ENCODE data around the gene PLXDC1.
"Not testable (repeated sequence)": the region's sequence is repeated elsewhere in the genome, so short reads cannot be mapped to it uniquely, and the experiment has no call there.

The PLXDC1 gene

GRCh38 chr17:39139161-39139511 lies 12.3 kb downstream of the PLXDC1 start:
- ATAC-seq (replicated peaks), result no peak
- Mint-ChIP-seq H3K27ac (no peak overlapping the region), H3K36me3 (no peaks in the 10 kb centered on the region), H3K4me1 (no peaks in the 10 kb centered on the region), H3K27me3 (peaks cover 0 to 6% of the 10 kb centered on the region in 2 donors), H3K9me3 (no peaks in the 10 kb centered on the region), H3K4me3 (no peak overlapping the region)
- DNase-seq, result no peak

GRCh38 chr17:39138431-39139160 lies 12.8 kb downstream of the PLXDC1 start:
- DNase-seq (no peak), ATAC-seq (replicated peaks) (no peak)
- no peaks in the 10 kb centered on the region for H3K9me3 Mint-ChIP-seq
- no peak overlapping the region for H3K27ac Mint-ChIP-seq
- H3K4me3 Mint-ChIP-seq, result no peak overlapping the region
- peaks cover 0 to under 1% of the 10 kb centered on the region in 2 donors for H3K27me3 Mint-ChIP-seq
- H3K36me3 Mint-ChIP-seq, result no peaks in the 10 kb centered on the region
- no peaks in the 10 kb centered on the region for H3K4me1 Mint-ChIP-seq

- Mint-ChIP-seq H3K4me1 (no peaks in the 10 kb centered on the region), H3K27ac (no peak overlapping the region), H3K9me3 (no peaks in the 10 kb centered on the region), H3K4me3 (no peak overlapping the region), H3K27me3 (peaks cover 5 to 6% of the 10 kb centered on the region in 2 donors), H3K36me3 (no peaks in the 10 kb centered on the region)
- no peak for ATAC-seq (replicated peaks)
- no peak for DNase-seq
Measured at GRCh38 chr17:39134878-39135277, 16.6 kb downstream of the PLXDC1 start.

DNA sequence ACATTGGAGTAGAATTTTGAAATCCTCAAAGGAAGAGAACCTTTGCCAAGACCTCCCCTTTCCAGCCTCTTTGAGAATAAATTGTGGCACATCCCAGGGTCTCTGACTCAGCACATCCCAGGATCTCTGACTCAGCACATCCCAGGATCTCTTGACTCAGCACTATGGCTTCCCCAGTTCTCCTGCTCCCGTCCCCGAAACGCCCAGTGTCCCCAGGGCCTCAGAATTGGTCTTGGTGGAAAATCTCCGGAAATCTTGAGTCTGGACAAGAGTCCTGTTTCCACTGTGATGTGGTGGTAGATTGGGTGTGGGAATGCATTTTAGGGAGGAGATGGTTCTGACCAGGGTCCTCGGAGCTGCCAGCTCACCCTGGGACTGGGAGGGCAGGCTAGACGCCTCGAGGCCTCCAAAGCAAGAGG lies 19.2 kb downstream of the PLXDC1 start:
- ATAC-seq (replicated peaks) (no peak), DNase-seq (no peak)
- H3K27ac Mint-ChIP-seq, result no peak overlapping the region
- no peak overlapping the region for H3K4me3 Mint-ChIP-seq
- peaks cover 5 to 6% of the 10 kb centered on the region in 2 donors for H3K27me3 Mint-ChIP-seq
- H3K36me3 Mint-ChIP-seq, result no peaks in the 10 kb centered on the region
- H3K4me1 Mint-ChIP-seq, result no peaks in the 10 kb centered on the region
- H3K9me3 Mint-ChIP-seq, result no peaks in the 10 kb centered on the region

DNA sequence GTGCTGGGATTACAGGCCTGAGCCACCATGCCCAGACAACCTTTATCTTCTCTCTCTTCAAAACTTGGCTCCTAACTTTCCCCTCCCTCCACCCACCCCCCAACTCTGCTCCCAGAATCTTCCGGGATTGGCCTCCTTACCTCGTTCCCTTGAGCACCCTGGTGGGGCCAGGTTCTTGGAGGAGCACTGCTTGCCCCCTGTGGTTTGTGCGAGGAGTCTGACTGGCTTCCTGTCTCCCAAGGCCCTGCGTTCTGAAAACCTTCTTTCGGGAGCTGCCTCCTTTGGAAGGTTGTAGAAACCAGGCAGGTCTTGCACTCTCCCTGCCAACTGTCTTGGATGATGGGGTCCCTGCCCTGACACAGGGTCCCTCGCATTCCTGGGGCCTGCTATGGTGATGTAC lies 19.8 kb downstream of the PLXDC1 start:
- Mint-ChIP-seq H3K9me3 (no peaks in the 10 kb centered on the region), H3K36me3 (no peaks in the 10 kb centered on the region), H3K4me3 (no peak overlapping the region), H3K4me1 (no peaks in the 10 kb centered on the region), H3K27me3 (peaks cover 5 to 6% of the 10 kb centered on the region in 2 donors), H3K27ac (no peak overlapping the region)
- ATAC-seq (replicated peaks) (no peak), DNase-seq (no peak)

DNA sequence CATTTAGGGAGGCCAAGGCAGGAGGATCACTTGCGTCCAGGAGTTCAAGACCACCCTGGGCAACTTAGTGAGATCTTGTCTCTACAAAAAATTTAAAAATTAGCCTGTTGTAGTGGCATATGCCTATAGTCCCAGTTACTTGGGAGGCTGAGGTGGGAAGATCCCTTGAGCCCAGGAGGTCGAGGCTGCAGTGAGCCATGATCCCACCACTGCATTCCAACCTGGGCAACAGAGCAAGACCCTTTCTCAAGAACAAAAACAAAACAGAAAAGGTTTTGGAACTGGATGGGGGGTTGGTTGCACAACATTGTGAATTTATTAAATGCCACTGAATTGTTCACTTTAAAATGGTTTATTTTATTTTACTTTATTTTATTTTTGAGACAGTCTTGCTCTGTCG lies 21.2 kb downstream of the PLXDC1 start:
- Mint-ChIP-seq H3K4me1 (no peaks in the 10 kb centered on the region), H3K9me3 (no peaks in the 10 kb centered on the region), H3K27ac (no peak overlapping the region), H3K4me3 (no peak overlapping the region), H3K36me3 (no peaks in the 10 kb centered on the region), H3K27me3 (peaks cover 5 to 6% of the 10 kb centered on the region in 2 donors)
- ATAC-seq (replicated peaks) (no peak), DNase-seq (no peak)

GRCh38 chr17:39129544-39129943 lies 21.9 kb downstream of the PLXDC1 start:
- not testable (repeated sequence) for H3K4me3 Mint-ChIP-seq; H3K27ac Mint-ChIP-seq; H3K9me3 Mint-ChIP-seq; DNase-seq; H3K4me1 Mint-ChIP-seq; H3K36me3 Mint-ChIP-seq; ATAC-seq (replicated peaks); H3K27me3 Mint-ChIP-seq

- no peak overlapping the region for H3K4me3 Mint-ChIP-seq
- H3K9me3 Mint-ChIP-seq, result no peaks in the 10 kb centered on the region
- no peak overlapping the region for H3K27ac Mint-ChIP-seq
- H3K36me3 Mint-ChIP-seq, result no peaks in the 10 kb centered on the region
- no peak for DNase-seq
- H3K27me3 Mint-ChIP-seq, result no peaks in the 10 kb centered on the region
- ATAC-seq (replicated peaks), result no peak
- peaks cover 0 to 1% of the 10 kb centered on the region in 2 donors for H3K4me1 Mint-ChIP-seq
Measured at GRCh38 chr17:39126436-39126835, 25.0 kb downstream of the PLXDC1 start.

- Mint-ChIP-seq H3K4me3 (no peak overlapping the region), H3K4me1 (peaks cover 0 to 1% of the 10 kb centered on the region in 2 donors), H3K27ac (no peak overlapping the region), H3K27me3 (no peaks in the 10 kb centered on the region), H3K9me3 (no peaks in the 10 kb centered on the region), H3K36me3 (no peaks in the 10 kb centered on the region)
- ATAC-seq (replicated peaks), result no peak
- no peak for DNase-seq
Measured at GRCh38 chr17:39125143-39125875, 26.1 kb downstream of the PLXDC1 start.

DNA sequence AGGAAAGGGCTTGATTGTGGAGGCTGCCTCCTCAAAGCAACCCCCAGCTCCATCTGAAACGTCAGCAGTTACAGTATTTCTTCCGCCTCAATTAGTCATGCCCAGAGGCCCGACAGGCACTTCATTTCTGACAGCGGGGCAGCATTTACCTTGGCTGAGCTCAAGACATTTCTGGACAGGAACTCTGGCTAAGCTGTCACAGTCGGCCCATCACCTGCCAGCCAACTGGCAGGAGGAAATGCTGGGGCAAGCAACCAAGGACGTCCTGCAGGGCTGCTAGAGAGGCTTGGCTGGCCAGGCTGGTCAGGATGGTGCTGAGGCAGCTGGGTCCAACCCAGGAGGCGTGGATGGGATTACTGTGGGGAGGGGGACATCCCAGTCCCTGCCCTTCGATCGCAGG lies 27.8 kb downstream of the PLXDC1 start:
- Mint-ChIP-seq H3K36me3 (peaks cover 0 to under 1% of the 10 kb centered on the region in 2 donors), H3K27ac (no peak overlapping the region), H3K4me3 (no peak overlapping the region), H3K9me3 (peaks cover under 1 to 1% of the 10 kb centered on the region in 2 donors), H3K27me3 (no peaks in the 10 kb centered on the region), H3K4me1 (peaks cover 7 to 14% of the 10 kb centered on the region in 2 donors)
- no peak for ATAC-seq (replicated peaks)
- no peak for DNase-seq

DNA sequence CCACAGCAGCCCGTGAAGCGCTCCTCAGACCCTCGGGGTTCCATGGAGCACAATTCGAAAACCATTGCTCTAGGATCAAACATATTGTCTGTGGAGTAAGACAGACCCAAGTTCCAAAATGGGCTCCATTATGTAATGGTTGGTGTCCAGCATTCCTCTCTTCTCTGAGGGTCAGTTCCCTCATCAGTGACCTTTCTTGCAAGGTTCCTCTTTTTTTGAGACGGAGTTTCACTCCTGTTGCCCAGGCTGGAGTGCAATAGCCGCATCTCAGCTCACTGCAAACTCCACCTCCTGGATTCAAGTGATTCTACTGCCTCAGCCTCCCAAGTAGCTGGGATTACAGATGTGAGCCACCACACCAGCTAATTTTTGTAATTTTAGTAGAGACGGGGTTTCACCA lies 28.4 kb downstream of the PLXDC1 start:
- Mint-ChIP-seq H3K27ac (no peak overlapping the region), H3K4me3 (no peak overlapping the region), H3K9me3 (peaks cover 2 to 3% of the 10 kb centered on the region in 2 donors)

DNA sequence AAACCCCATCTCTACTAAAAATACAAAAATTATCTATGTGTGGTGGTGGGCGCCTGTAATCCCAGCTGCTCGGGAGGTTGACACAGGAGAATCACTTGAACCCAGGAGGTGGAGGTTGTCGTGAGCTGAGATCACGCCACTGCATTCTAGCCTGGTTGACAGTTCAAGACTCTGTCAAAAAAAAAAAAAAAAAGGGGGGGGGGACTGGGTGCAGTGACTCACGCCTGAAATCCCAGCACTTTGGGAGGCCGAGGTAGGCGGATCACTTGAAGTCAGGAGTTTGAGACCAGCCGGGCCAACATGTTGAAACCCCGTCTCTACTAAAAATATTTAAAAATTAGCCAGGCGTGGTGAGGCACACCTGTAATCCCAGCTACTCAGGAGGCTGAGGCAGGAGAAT lies 29.5 kb downstream of the PLXDC1 start:
- not testable (repeated sequence) for H3K36me3 Mint-ChIP-seq; H3K9me3 Mint-ChIP-seq; DNase-seq; H3K27ac Mint-ChIP-seq; H3K27me3 Mint-ChIP-seq; H3K4me3 Mint-ChIP-seq; ATAC-seq (replicated peaks)
- H3K4me1 Mint-ChIP-seq, result peaks cover 12 to 24% of the 10 kb centered on the region in 2 donors

More for the DNA sequence above, 28.4 kb downstream of the PLXDC1 start:
- H3K36me3 Mint-ChIP-seq, result peaks cover 0 to 3% of the 10 kb centered on the region in 2 donors
- H3K27me3 Mint-ChIP-seq, result no peaks in the 10 kb centered on the region
- DNase-seq (no peak), ATAC-seq (replicated peaks) (no peak)
- peaks cover 11 to 21% of the 10 kb centered on the region in 2 donors for H3K4me1 Mint-ChIP-seq

DNA sequence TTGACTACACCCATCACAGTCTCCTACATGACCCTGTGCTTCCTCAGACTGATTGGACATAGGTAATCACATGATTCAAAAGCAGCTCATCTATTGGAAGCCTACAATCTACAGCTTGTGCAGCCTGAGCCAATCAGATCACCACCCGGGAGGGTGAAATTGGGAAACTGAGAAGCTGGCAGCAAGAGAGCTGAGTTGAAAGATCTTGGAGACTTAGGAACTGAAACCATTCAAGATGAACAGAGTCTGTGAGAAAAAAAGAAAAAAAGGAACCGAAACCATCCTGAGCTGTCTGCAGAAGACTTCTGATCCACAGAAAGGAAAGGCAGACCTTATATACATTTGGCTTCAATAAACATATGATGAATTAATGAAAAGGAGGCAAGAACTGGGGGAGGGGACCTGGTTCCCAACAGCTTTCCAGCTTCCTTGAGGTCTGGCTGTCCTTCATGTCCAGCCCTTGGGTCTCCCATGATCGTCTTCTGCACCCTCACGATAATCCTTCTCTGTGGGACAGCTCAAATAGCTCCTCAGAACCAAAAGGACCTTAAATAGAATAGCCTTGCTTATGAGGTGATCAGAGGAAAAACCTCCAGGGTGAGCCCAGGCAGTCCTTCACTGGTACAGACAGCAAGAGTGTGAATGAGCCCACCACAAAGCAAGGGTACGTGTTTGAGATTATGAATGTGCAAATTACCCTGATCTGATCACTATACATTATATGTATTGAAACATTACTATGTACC lies 32.6 kb downstream of the PLXDC1 start:
- Mint-ChIP-seq H3K4me1 (peaks cover 15 to 24% of the 10 kb centered on the region in 2 donors), H3K27ac (peak overlapping the region; percentile 69)

DNA sequence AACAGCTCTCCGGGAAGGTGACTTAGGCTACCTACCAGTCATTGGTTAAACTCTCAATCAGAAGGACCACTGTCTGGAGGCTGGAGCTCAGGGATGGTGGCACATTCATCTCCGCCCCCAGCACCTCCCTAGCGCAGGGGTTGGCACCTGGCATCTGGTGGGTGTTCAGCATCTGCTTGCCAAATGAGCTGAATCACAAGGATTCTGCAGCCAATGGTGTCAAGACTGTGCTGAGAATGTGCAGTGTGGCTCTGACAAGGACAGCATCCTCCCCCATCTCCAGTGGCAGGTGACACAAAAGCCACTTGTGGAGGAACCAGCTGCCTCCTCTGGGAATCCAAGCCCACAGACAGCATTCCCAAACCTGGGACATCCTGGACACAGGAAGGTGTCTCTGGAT lies 35.2 kb downstream of the PLXDC1 start:
- H3K9me3 Mint-ChIP-seq, result peaks cover 2 to 7% of the 10 kb centered on the region in 2 donors
- H3K36me3 Mint-ChIP-seq, result peaks cover 0 to 3% of the 10 kb centered on the region in 2 donors
- peaks cover 0 to 4% of the 10 kb centered on the region in 2 donors for H3K27me3 Mint-ChIP-seq
- H3K4me3 Mint-ChIP-seq, result no peak overlapping the region
- H3K4me1 Mint-ChIP-seq, result peaks cover 15 to 24% of the 10 kb centered on the region in 2 donors
- DNase-seq (no peak), ATAC-seq (replicated peaks) (no peak)
- no peak overlapping the region for H3K27ac Mint-ChIP-seq

More for the DNA sequence above, 32.6 kb downstream of the PLXDC1 start:
- ATAC-seq (replicated peaks) (peak; percentile 97 to 98), DNase-seq (peak; percentile 38)
- H3K36me3 Mint-ChIP-seq, result peaks cover 0 to 3% of the 10 kb centered on the region in 2 donors
- H3K27me3 Mint-ChIP-seq, result no peaks in the 10 kb centered on the region
- H3K4me3 Mint-ChIP-seq, result peak overlapping the region in 1 of 2 donors; percentile 44
- H3K9me3 Mint-ChIP-seq, result peaks cover 2 to 7% of the 10 kb centered on the region in 2 donors
